NB4 (cell line): Measurements from ENCODE around the gene TRAP1.

Source experiments
- TF ChIP-seq, protein P1 (sequence below): IDR thresholded peaks from 2 replicates; pipeline ENCODE4 v1.6.1; 2011; ENCODE audit warnings: low read depth, low read length
- TF ChIP-seq, protein P2 (sequence below): IDR thresholded peaks from one replicate; pipeline ENCODE4 v1.5.1; 2012; ENCODE audit warnings: low read depth, low read length

DNA sequence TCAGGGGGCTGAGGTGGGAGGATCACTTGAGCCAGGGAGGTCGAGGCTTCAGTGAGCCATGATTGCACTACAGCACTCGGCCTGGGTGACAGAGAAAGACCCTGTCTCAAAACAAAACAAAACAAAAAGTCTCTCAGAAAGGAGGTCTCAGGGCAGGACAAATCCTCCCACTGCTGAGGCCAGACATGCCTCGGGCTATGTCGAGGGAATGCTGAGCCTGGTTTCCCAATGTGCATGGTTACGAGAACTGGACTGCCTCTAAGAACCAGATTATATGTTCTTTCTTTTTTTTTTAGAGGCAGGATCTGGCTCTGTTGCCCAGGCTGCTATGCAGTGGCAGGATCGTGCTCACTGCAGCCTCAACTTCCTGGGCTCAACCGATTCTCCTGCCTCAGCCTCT, 27.6 kb downstream of the TRAP1 start:
- TF ChIP-seq, protein P1, sequence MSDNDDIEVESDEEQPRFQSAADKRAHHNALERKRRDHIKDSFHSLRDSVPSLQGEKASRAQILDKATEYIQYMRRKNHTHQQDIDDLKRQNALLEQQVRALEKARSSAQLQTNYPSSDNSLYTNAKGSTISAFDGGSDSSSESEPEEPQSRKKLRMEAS: no peak
- TF ChIP-seq, protein P2, sequence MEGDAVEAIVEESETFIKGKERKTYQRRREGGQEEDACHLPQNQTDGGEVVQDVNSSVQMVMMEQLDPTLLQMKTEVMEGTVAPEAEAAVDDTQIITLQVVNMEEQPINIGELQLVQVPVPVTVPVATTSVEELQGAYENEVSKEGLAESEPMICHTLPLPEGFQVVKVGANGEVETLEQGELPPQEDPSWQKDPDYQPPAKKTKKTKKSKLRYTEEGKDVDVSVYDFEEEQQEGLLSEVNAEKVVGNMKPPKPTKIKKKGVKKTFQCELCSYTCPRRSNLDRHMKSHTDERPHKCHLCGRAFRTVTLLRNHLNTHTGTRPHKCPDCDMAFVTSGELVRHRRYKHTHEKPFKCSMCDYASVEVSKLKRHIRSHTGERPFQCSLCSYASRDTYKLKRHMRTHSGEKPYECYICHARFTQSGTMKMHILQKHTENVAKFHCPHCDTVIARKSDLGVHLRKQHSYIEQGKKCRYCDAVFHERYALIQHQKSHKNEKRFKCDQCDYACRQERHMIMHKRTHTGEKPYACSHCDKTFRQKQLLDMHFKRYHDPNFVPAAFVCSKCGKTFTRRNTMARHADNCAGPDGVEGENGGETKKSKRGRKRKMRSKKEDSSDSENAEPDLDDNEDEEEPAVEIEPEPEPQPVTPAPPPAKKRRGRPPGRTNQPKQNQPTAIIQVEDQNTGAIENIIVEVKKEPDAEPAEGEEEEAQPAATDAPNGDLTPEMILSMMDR: no peak
